HG03460 (cell line): ENCODE data around the gene ASB16.

Source experiments
- ATAC-seq: cut with Tn5 transposase; IDR thresholded peaks from one replicate; pipeline ENCODE4 v1.9.1; 2021; ENCODE audit not compliant: unreplicated experiment

The ASB16 gene

GRCh38 chr17:44221084-44221861 lies 50.8 kb downstream of the ASB16 start:
- ATAC-seq: no peak

- no peak for ATAC-seq
Measured at GRCh38 chr17:44221862-44222111, 51.3 kb downstream of the ASB16 start.

GRCh38 chr17:44222112-44222869 lies 51.8 kb downstream of the ASB16 start:
- ATAC-seq: no peak

GRCh38 chr17:44223541-44224071 lies 53.1 kb downstream of the ASB16 start:
- ATAC-seq: no peak
